Medulla oblongata (tissue), 1 donor: ENCODE data around the gene PCYOX1L.

ENCODE experiments used
- DNase-seq: peaks from one replicate; pipeline ENCODE4 v3.0.0-alpha.2; 2015; ENCODE audit errors: extremely low spot score

PCYOX1L gene

DNA sequence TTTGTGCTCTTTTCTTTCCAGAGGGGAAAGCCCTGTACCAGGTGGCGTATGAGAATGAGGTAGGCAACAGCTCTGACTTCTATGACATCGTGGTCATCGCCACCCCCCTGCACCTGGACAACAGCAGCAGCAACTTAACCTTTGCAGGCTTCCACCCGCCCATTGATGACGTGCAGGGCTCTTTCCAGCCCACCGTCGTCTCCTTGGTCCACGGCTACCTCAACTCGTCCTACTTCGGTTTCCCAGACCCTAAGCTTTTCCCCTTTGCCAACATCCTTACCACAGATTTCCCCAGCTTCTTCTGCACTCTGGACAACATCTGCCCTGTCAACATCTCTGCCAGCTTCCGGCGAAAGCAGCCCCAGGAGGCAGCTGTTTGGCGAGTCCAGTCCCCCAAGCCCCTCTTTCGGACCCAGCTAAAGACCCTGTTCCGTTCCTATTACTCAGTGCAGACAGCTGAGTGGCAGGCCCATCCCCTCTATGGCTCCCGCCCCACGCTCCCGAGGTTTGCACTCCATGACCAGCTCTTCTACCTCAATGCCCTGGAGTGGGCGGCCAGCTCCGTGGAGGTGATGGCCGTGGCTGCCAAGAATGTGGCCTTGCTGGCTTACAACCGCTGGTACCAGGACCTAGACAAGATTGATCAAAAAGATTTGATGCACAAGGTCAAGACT lies 10.3 kb downstream of the PCYOX1L start:
- no peak for DNase-seq

DNA sequence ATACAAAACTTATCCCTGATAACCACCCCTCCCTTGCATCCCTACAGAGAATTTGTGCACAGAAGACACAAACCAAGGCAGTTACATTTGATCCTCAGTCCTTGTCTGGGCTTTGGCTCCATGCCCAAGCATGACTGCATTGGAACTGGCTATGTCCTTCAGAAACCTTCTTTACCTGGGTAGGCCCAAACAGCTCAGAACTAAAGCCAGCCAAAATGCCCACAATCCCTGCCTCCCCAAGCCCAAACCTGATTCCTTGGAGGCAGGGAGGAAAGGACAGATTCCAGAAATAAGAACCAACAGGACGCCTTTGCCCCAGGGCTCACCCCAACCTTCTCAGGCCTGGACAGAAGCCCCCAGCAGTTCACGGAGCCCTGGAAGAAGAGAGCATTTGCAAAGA lies 13.0 kb downstream of the PCYOX1L start:
- DNase-seq: no peak

DNA sequence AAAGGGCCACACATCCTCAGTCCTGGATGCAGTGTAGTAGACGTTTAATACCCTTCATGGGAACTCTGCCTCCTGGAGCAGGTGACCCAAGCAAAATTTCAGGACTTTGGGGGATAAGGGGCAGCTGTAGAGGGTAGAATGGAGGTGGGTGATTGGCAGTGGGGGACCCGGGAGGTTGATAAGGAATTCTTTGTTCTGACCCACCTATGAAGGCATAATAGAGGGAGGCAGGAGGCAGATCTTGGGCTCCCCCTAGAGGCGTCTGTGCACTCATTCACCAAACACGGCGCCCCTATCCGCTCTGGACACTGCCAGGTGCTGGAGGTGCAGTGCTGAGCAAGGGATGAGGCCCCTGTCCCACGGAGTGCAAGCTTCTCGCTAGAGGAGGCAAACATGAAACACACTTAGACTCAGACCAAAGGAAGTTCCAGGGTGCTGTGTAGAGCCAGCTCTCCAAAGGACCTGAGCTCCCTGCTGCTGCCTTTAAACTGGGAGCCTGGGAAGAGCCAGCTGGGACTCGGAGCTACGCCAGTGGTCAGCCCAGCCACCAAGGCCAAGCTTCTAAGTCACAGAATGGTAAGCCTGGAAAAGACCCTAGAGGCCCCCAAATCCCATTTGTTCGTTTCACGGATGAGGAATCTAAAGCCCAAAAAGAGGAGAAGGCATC lies 13.6 kb downstream of the PCYOX1L start:
- DNase-seq: peak; percentile 79

DNA sequence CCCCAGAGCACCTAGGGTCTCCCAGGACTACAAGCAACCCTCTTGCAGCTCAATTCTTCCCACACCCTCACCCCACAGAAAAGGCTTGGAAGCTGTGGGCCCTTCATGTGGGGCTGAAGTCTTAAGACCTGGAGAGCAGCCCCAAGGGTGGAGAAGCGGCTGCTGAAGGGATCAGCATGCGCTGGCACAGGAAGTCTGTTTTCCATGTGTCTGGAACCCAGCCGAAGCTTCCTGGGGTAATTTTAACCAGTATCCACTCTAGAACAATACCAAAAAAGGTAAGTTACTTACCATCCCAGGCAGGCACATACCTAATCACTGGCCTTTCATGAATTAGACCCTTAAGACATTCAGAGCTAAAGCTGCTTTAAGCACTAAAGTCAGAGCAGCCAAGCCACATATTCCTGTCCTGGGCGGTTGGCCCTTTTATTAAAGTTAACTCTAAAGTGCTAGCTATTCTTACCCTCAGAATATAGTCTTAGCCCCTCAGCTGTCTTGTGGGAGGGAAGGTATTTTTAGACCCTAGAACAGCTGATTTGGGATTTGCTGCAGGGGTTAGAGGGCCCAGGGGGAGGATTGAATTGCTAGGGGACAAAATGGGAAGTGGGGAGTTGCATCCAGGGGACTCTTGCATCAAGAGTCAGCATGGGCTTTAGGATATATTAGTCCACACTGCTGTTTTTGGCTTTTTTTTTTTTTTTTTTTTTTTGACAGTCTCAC lies 14.4 kb downstream of the PCYOX1L start:
- DNase-seq: no peak

DNA sequence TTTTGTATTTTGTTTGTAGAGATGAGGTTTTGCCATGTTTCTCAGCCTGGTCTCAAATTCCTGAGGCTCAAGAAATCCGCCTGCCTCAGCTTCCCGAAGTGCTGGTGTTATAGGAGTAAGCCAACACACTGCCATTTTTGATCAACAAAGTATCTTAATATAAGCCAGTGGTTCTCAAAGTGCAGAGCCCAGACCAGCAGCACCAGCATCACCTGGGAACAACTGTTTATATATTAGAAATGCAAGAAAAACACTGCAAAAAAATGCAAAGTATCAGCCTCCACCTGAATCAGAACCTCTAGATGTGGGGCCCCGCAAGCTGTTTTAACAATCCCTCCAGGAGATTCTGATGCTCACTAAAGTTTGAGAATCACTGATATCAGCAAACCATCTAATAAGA lies 15.1 kb downstream of the PCYOX1L start:
- DNase-seq: no peak

DNA sequence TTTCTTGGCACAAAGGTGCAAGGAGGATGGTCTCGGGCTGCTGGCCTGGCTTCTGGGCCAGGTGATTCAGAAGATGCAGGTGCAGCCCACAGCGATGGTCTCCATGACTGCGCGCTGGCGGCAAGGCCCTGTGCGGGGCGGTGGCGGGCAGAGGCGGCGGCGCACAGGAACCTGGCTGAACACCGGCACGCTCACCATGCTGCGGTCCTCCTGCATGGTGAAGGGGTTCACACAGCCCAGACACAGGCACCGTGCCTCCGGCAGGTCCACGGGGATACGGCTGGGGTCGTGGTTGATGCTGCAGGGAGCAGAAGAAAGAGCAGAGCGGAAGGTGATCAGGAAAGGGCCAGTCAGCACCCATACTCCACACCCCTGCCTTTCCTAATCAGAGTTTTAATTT lies 16.5 kb downstream of the PCYOX1L start:
- DNase-seq: no peak

DNA sequence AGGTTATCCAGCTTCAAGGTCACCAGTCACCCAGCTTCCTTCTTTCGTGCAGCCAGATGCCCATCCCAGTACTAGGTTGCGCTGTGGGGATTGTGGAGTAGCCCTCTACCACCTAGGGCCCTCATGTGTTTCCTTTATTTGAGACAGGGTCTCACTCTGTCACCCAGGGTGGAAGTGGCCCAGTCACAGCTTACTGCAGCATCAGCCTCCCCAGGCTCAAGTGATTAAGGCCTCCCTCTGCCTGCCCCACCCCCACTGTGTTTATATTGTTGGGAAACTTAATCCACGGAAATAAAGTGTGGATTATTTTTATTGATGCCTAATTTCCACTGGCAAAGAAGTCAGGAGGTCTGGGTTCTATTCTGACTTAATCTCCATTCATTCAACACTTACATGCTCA lies 17.0 kb downstream of the PCYOX1L start:
- DNase-seq: no peak

DNA sequence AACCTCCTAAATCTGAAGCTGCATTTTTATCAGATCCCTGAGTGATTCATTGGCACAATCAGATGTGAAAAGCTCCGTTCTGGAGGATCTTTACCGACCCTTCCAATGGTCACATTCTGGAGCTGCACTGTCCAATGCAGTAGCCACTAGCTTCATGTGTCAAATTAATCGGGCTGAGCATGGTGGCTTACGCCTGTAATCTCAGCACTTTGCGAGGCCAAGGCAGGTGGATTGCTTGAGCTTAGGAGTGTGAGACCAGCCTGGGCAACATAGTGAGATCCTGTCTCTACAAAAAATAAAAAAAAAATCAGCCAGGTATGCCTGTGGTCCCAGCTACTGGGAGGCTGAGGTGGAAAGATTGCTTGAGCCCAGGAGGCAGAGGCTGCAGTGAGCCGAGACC lies 17.6 kb downstream of the PCYOX1L start:
- no peak for DNase-seq

DNA sequence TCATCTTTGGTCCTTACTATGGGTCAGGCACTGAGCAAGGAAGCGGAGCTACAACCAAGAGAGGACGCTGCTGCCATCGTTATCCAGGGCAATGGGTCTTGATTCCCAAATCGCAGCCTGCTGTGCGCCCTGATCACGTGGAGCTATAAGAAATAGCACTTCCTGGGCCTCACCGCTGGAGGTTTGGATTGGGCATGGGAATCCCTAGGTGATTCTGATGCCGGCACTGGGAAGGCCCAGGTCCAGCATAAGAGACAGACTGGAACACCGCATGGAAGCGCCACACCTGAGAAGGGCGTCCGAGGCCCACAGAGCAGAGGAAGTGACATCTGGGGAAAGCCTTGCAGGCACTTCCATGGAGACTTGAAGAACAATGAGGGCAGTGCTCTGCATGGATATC lies 18.3 kb downstream of the PCYOX1L start:
- no peak for DNase-seq

DNA sequence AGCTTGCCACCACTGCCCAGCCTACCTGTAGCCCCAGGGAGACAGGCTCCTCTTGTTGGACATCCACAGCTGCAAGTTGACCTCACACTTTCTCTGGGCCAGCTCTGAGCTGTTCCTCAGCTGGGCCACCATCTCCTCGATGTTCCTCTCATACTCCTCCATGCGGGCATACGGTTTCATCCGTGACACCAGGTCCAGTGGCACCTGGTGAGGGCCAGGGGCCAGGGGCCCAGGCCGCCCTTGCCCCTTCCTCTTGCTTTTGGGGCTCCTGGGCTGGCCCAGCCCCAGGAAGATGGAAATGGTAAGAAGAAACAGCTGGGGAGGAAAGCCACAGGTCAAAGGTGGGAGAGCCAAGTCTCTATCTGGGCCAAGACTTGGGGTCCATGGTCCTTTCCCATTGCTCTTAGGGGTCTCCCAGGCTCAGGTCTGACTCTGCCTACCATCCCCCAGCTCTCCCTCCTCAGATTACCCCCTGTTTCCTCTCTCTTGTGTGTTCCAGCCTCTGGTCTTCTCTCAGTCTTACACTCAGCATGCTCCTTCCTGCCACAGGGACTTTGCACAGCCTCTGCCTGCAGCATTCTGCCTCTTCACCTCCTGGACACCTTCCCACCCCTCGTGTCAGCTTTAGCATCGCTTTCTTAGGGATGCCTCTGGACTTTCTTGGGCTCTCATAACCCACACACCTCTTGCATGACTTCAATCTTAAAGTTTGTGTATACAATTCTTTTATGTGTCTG lies 19.0 kb downstream of the PCYOX1L start:
- DNase-seq: no peak

DNA sequence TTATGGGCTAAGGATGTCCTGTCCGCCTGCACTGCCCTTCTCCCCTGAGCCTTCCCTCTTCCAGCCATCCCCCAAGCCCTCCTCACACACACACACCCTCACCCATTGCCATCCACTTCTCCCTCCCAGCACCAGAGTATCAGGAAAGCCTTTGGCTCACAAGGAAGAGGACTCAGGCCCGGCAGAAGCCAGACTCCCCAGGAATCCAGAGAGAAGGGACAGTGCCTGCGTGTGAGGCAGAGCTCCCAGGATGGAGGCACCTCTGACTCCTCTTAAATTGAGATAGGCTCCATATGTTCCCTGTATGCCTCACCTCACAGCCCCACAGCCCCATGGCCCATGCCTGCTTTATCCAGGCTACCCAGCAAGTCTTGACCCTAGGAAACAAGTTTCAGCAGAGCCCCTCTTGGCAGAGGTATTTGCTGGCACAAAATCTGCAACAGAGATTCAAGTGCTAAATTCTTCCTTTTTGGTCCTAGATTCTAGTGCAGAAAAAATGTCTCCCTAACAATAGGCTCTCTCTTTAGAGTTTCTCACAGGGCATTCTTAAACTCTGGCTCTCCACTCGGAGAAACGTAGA lies 20.5 kb downstream of the PCYOX1L start:
- no peak for DNase-seq

DNA sequence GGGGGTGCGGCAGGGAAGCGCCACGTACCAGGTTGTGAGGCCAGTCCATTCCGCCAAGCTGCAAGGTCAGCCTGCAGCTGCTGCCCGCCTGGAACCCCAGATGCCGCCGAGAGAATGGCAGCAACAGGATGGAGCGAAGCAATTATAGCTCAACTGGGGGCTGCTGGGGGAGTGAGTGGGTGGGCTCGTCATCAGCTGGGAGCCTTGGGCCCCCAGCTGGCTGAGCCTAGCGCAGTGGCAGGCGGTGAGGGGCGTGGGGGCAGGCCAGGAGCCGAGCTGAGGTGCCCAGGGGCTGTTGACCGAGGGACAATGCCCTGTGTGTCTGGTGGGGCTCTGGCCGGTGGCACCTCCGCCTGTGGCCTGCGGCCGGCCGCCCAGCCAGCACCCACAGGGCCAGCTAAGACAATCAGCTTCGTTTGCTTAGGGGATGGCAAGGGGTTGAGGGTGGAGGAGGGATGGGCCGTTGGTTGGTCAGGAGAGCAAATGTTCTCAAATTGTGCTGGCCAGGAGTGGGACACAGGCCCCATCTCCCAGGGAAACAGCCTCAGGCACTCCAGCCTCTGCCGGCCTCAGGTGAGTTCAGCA lies 21.4 kb downstream of the PCYOX1L start, which contains the start of gene IL17B:
IL17B (minus strand) TSS at position 116 of the 585 bp plus-strand sequence; CDS start at position 49, 67 bp downstream.
- no peak for DNase-seq

DNA sequence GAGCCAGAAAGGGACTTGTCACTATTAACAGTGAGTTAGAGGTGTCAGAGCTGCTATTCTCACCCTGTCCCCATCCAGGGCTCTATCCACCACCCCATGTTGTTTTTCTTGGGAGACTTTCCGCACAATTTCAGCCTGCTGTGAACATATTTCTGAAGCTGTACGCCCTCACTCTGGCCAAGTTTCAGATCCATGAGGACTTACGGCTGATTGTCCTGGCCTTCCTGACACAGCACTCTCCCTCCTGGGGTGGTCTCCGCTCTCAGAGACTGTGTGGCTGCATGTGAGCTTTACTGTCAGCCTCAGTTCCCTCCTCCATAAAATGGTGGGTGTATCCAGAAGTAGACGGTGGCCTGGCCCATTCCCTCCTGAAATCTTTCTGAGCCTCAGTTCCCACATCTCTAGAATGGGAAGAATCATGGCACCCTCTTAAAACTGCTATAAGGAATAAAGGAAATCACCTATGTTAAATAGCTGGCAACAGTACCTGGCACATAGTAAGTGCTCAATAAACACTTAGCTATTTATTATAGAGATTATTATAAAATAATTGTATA lies 22.1 kb downstream of the PCYOX1L start:
- no peak for DNase-seq

DNA sequence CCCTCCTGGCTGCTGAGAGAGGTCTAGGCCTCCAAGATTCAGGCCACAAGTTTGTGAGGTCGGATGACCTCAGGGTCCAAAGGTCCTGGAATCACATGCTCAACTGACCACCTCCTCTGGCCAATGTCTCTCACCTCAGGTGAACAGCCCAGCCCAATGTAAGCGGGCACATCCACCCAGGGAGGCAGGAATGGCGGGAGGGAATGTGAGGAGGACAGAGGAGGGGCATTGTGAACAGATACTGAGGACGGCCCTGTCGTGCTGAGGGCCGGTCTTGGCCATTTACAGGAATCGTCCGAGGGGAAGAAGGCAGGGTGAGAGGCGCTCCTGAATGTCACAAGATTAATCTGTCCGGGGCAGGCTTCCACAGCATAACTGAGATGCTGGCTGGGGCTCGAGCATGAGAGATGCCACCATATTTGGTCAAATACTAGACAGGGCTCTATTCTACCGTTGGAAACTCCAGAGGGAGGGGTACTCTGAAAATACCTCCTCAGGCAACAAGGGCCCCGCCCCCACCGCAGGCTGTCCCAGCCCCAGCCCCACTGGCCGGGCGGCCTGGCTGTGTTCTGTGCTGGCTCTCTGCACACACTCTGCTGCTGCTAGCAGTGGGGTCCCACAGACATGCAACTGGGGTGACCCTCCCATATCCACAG lies 22.7 kb downstream of the PCYOX1L start:
- no peak for DNase-seq

DNA sequence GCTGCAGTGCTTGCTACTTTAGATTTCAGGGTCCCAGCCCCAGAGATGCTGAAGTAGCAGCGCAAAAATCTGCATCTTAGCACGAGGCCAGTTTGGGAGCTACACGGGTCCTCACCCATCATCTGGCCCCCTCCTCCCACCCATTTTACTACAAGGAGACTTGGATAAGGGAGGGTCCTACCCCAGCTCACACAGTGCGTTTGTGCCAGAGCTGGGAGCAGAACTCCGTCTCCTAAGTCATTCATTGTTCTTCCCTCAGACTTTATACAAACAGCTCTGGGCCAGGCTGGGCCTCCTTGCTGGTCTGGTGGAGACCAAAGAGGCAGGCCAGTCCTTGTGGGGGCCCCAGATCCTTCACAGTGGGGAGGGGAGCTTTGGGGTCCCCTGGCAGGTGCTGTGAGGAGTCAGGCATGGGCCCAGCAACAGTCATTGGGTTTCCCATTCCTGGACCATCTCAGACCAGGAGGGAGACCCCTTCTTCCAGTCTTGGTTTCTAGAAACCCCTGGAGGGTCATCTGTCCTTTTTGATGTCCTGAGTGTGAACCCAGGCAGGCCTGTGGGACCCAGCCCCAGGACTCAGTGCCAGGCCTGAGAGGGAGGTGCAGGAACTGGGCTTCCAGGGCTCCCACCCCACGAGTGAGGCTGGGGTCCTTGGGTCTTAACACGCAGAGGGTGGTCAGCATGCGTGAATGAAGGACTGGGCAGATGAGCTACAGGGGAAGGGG lies 23.6 kb downstream of the PCYOX1L start:
- DNase-seq: no peak

DNA sequence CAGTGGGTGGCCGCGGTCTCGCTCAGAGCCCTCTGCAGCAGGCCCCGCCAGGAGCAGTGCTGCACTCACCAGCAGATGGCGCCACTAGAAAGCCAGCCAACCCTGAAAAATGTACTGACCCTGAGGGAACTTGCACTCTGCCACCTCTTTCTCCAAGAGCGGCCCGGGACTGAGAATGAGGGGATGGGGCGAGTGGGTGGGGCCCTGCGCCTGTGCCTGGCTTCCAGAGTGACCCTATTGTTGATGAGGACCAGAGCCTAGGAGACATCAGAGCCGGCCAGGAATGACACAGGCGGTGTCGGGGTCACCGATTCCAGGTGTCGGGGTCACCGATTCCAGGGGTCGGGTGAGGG lies 24.1 kb downstream of the PCYOX1L start:
- peak; percentile 57 for DNase-seq

DNA sequence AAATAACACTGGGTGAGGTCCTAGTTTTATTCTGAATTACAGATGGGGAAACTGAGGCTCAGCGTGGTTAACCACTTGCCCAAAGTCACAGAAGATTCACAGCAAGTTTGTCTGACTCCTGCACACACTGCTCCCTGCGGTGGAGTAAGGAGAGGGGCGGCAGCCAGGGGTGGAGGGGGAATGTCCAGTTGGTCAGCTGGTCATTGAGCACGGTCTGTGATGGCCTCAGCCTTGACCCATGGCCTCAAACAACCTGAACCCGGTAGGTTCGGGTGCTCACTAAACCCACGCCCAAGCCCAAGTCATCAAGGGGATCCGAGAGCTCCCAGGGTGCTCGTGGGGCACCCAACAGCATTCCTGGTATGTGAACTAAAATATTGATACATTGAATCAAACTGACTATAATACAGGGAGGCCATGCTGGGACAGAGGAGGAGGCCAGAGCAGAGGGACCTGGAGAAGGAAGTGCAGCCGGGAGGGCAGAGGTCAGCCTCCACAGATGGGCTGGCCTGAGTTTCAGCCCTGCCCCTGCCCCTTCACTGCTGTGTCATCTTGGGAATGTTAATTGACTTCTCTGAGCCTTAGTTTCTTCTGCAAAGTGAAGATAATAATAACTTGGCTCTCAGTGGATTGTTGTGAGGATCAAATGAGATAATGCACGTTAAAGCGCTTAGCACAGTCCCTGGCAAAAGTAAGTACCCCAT lies 24.8 kb downstream of the PCYOX1L start:
- DNase-seq: no peak

DNA sequence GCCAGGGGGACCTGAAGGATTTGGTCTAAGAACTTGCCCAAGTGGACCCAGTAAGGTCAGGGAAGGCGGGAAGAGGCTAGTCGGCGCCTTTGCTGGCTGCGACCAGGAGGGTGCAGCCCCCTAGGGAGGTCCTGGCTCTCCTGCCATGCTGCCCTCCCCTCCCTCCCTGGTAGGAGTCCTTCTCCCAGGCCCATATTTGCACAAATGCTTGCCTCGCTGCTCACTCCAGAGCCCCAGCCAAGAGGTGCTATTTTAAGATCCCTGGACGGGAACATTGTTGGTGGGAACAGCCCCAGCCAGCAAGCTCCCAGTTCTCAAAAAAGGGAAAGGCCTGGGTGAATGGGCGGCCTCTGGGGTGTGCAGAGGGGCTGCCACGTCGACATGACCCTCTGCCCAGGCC lies 25.6 kb downstream of the PCYOX1L start:
- no peak for DNase-seq

DNA sequence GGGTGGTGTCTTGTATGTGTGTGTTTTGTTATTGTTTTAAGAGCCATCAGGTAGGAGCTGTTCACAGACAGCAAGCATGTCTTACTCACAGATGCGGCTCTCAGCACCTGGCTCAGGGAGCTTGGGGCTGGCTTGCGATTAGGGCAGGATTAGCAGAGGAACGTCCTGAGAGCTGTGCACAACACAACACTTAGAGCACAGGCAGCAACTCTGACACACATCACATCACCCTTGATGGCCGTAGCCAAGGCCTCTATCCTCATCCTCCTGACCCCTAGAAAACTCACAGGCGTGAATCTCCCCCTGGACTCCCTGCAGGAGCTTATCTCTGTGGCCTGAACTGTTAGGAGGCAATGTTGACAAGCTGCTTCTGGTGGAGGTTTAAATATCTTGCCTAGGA lies 28.3 kb downstream of the PCYOX1L start:
- DNase-seq: no peak
